SHP77 treated with DMSO at 0.1 percent for 48 hours (cell line): ENCODE measurements around the gene CCDC91.
"Not testable (repeated sequence)": the region's sequence is repeated elsewhere in the genome, so short reads cannot be mapped to it uniquely, and the experiment has no call there.

Experiments
- DNase-seq: peaks from one replicate; lab custom pipeline; 2025; lab: John Stamatoyannopoulos, UW

Gene CCDC91

GRCh38 chr12:28290262-28290661 is 100.0 kb downstream of the CCDC91 start:
- no peak for DNase-seq

- DNase-seq: no peak
Measured at GRCh38 chr12:28292699-28293098, 102.4 kb downstream of the CCDC91 start.

DNA sequence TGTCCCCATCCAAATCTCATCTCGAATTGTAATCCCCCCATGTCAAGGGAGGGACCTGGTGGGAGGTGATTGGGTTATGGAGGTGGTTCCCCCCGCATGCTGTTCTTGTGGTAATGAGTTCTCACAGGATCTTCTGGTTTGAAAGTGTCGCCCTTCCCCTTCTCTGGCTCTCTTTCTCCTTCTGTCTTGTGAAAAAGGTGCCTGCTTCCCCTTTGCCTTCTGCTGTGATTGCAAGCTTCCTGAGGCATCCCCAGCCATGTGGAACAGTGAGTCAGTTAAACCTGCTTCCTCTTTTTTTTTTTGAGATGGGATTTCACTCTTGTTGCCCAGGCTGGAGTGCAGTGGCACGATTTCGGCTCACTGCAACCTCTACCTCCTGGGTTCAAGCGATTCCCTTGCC is 104.0 kb downstream of the CCDC91 start:
- no peak for DNase-seq

GRCh38 chr12:28296287-28296686 is 106.0 kb downstream of the CCDC91 start:
- no peak for DNase-seq

DNA sequence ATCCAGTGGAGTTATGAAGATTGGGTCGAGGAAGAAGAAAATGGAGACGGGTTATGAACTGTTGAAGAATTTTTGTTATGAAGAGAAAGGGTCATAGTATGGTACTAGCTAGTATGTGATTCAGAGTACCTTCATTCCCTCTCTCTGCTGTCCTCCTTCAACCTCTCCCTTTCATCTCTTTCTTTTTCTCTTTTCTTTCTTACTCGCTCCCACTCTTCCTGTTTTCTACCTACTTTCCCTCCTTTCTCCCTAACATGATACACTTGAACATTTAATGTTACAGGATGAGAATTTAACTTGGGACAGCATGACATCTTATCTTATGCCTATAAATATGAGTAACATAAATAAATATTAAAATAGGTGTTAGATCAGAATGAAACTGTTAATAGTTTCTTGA is 112.9 kb downstream of the CCDC91 start:
- DNase-seq: no peak

- no peak for DNase-seq
Measured at GRCh38 chr12:28306535-28306934, 116.3 kb downstream of the CCDC91 start.

DNA sequence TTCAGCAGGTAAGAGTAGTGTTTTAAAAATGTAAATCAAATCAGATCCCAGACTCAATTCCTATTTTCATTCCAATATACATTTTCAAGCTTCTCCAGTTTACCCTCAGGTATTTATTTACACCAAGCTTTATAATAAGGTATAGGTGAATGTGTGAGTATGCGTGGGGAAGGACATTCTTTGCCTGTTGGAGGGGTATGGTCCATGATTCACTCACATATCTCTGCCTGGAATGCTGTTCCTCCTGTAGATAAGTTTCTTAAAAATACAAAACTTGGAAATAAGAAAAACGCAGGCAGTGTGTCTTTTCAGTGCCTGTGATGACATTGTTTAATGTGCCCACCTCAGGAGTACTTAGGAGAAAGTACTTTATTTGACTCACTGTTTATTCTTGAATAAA is 118.6 kb downstream of the CCDC91 start:
- DNase-seq: no peak

- no peak for DNase-seq
Measured at GRCh38 chr12:28313631-28314030, 123.4 kb downstream of the CCDC91 start.

GRCh38 chr12:28316049-28316448 is 125.8 kb downstream of the CCDC91 start:
- no peak for DNase-seq

DNA sequence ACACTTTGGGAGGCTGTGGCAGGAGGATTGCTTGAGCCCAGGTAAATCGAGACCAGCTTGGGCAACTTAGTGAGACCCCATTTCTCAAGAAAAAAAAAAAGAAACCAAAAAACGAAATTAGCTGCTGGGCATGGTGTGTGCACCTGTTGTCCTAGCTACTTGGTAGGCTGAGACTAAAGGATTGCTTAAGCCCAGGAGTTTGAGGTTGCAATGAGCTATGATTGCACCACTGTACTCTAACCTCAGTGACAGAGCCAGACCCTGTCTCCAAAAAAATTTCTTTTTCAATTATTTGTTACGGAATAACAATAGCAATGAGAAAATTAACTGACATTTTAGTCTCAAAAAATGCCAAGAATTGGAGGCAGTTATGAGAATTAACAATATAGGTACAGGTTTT is 128.0 kb downstream of the CCDC91 start:
- no peak for DNase-seq

DNA sequence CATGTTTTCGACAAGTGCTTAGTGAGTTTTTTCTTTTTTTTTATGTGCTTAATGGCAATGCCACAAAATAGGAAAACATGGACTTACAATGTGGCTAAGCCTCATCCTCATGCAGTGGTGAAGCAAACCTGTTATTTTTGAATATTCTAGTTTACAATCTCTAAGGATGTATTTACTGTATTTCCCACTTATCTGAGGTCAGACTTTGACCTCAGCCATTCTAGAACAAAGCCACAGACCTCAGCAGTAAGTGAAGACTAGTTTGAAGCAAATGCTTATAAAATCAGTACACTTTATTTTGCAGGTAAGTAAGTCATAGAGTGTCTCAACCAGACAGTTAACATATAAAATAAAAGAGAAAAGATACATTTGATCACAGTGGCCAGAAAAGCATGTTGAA is 130.1 kb downstream of the CCDC91 start:
- DNase-seq: no peak

GRCh38 chr12:28327722-28328121 is 137.5 kb downstream of the CCDC91 start:
- DNase-seq: no peak

DNA sequence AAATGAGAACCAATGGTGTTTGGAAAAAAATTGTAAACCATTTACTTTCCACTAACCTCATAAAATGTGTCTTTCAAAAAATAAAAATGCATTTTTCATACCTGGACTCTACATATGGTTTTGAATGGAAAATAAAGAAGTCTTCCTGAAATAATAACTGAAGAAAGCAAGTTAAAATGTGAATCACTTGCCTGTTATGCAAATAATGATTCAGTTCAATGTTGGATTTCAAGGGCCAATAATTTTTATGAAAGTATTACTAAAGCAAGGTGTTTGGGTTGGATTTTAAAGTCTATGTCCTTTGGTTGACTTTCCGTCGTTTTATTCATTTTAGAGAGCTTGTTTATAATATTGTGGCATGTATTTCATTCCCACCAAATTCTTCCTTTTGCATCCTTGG is 138.7 kb downstream of the CCDC91 start:
- DNase-seq: no peak

DNA sequence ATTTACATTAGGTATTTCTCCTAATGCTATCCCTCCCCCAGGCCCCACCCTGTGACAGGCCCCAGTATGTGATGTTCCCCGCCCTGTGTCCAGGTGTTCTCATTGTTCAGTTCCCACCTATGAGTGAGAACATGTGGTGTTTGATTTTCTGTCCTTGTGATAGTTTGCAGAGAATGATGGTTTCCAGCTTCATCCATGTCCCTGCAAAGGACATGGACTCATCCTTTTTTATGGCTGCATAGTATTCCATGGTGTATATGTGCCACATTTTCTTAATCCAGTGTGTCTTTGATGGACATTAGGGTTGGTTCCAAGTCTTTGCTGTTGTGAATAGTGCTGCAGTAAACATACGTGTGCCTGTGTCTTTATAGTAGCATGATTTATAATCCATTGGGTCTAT is 139.5 kb downstream of the CCDC91 start:
- DNase-seq: not testable (repeated sequence)

DNA sequence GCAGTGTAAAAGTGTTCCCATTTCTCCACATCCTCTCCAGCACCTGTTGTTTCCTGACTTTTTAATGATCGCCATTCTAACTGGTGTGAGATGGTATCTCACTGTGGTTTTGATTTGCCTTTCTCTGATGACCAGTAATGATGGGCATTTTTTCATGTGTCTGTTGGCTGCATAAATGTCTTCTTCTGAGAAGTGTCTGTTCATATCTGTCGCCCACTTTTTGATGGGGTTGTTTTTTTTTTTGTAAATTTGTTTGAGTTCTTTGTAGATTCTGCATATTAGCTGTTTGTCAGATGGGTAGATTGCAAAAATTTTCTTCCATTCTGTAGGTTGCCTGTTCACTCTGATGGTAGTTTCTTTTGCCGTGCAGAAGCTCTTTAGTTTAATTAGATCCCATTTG is 140.0 kb downstream of the CCDC91 start:
- not testable (repeated sequence) for DNase-seq

DNA sequence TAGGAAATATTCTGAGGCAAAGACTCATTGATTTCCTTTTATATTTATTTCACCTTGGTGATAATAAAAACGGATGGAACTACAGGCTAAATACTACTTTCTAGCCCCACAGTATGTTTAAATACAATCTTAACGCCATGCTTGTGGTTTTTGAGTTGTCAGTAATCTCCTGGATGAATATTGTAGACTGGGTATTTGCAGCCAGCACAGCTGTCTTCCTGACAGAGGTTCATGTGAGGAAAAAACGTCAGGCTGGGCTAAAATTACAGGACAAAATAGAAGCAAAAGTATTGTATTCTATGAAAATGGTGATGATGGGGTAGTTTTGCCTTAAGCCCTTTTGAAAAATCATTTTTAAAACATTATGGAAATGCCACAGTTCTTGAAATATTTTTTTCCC is 140.9 kb downstream of the CCDC91 start:
- DNase-seq: no peak

DNA sequence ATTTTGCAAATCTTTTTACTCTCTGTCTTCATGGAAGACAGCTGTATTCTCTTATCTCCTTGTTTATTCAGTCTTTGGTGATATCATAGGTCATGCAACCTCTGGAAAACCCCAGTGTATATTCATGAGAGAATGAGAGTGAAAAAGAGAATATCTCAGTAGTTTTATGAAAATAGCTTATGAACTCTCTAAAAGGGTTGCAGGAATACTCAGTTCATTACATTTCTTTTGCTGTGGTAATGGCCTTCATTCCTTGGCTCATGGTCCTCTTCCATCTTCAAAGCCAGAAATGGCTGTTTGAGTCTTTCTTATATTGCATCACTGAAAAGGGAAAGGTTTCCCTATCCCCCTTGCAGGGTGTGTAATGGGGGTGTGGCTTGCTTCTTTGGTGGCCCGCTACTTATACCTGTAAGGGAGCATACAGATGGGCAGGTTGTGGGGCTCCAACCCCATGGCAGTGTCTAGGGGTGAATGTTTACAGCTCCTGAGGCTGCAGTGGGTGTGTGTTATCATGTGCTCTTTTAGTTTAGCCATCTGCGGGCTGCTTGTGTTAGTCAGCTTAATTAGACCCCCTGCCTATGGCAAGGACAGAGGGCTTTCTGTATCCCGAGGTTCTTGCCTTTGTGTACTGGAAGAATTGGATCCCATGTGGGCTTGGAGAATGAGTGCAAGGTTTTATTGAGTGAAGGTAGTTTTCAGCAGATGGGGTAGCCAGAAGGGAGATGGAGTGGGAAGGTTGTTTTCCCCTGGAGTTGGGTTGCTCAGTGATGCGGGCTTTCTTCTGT is 150.2 kb downstream of the CCDC91 start:
- DNase-seq: no peak

DNA sequence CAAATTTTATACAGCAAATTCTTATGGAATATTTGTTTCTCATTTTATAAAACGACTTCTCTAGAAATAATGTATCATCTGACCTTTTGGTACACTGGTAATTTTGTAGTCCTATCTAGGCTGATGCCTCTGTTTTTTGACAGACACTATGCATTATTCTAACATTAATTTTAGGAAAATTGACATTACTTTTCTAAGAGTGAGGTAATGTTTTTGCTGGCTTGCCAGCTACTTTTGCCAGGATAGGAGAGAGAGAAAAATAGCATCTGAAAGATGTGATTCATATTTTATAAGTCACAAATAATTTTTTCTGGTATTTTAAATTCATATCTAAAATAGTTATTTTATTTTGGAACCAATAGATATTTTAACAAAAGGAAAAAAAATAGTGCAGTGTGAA is 153.5 kb downstream of the CCDC91 start:
- DNase-seq: no peak

GRCh38 chr12:28346567-28346966 is 156.3 kb downstream of the CCDC91 start:
- no peak for DNase-seq

DNA sequence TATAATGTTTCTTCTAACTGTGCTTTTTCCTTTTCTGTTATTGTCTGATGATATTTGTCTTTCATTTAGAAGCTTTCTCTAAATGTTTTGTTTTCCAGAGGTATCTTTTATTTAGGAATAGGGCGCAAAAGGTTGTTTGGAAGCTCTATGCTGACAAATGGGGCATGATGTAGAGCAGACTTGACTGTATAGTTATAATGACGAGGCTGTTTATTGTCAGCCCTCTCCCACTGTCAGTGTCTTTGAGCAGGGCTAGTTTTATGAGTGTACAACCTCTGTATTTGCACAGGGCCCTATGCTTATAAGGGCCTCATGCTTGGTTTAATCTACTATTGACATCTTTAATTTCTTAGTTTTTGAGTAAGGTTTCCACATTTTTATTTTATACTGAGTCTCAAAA is 158.9 kb downstream of the CCDC91 start:
- DNase-seq: no peak

- no peak for DNase-seq
Measured at GRCh38 chr12:28350502-28350901, 160.2 kb downstream of the CCDC91 start.

GRCh38 chr12:28351414-28351813 is 161.2 kb downstream of the CCDC91 start:
- no peak for DNase-seq

- no peak for DNase-seq
Measured at GRCh38 chr12:28355161-28355560, 164.9 kb downstream of the CCDC91 start.

DNA sequence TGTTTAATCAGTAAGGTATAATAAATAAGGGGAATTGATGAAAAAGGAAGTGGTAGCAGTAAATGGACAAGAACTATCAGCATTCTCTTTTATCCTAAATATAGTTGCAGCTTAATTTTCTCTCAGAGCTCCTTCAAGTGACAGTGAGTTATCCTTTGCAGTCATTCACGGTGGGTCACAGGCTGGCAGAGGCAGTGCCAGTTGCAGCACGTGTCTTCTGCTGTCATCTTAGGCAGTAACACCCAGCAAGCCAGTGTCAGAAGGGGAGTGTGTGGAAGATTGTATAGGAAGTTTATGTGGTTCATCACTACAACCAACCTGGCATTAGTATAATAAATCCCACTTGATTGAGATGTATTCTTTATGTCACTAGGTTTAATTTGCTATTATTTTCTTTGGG is 170.0 kb downstream of the CCDC91 start:
- no peak for DNase-seq
